Fibroblast of gingiva (primary cell): ENCODE measurements around the gene DCP1A.
"Not testable (repeated sequence)": the region's sequence is repeated elsewhere in the genome, so short reads cannot be mapped to it uniquely, and the experiment has no call there.

Source experiments
- DNase-seq: peaks from one replicate; pipeline ENCODE4 v3.0.0-alpha.2; 2011; ENCODE audit warnings: low read depth

DCP1A gene

DNA sequence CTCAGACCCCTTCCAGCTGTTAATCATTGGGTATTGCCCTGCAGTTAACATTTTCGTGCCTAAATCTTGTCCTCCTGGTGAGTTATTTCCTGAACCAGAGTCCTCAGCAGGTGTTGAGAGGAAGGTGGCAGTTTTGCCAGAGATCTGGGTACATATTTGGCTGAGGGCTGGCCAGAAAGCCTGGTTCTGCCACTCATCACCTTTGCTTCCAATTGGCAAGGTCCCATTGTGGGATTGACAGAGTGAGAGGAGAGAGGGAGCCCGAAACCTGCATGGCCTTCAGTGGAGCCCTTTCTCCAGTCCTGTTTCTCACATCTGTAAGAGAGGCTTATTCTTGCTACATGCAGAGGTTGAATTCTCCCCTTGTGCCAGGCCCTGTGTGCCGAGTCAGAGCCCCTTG, 82.6 kb downstream of the DCP1A start:
- no peak for DNase-seq

DNA sequence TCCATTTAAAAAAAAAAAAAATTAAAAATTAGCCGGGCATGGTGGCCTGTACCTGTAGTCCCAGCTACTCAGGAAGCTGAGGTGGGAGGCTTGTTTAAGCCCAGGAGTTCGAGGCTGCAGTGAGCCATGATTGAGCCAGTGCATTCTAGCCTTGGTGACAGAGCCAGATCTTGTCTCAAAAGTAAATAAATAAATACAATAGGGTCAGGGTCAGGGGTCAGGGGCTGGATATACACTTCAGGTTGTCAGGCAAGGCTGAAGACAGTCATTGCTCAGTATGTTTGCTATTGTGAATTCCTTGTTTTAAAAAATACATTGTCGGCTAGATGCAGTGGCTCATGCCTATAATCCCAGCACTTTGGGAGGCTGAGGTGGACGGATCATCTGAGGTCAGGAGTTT, 83.4 kb downstream of the DCP1A start:
- DNase-seq, result no peak

DNA sequence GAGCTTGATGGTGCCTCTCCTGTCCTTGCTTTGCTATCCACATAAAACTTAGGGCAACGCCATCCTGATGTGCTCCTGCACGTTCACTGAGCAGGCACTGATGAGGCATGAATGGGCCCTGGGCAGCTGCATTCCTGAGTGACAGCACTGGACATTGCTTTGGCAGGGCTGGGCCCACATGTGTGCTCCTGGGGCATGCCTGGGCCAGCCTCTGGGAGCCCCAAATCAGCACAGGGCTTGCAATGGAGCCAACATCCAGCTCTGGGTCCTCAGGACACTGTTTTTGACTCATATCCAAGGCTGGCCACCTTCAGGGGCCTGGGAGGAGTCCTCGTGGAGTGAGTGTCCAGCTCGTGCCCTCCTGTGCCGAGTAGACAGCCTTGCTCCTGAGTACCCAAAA, 85.6 kb downstream of the DCP1A start:
- no peak for DNase-seq

DNA sequence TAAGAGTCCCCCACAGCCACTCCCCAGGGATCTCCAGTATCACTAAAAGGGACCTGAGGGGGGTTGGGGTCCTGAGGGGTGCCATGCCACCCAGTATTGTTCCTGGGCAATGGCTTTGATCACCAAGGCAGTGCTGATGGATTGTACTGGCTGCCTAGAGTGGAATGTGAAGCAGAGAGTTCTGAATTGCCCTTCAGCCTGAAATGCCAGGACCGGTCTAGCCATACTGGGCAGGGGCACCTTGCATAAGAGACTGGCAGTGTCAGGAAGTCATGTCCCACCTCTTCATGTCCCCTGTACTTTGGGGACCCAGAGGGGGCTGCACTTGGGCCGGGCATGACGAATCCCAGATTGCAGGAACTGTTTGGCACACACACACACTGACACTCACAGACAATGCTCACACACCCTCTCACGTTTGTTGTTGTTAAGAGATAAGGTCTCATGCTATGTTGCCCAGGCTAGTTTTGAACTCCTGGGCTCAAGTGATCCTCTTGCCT, 87.0 kb downstream of the DCP1A start:
- DNase-seq, result no peak

DNA sequence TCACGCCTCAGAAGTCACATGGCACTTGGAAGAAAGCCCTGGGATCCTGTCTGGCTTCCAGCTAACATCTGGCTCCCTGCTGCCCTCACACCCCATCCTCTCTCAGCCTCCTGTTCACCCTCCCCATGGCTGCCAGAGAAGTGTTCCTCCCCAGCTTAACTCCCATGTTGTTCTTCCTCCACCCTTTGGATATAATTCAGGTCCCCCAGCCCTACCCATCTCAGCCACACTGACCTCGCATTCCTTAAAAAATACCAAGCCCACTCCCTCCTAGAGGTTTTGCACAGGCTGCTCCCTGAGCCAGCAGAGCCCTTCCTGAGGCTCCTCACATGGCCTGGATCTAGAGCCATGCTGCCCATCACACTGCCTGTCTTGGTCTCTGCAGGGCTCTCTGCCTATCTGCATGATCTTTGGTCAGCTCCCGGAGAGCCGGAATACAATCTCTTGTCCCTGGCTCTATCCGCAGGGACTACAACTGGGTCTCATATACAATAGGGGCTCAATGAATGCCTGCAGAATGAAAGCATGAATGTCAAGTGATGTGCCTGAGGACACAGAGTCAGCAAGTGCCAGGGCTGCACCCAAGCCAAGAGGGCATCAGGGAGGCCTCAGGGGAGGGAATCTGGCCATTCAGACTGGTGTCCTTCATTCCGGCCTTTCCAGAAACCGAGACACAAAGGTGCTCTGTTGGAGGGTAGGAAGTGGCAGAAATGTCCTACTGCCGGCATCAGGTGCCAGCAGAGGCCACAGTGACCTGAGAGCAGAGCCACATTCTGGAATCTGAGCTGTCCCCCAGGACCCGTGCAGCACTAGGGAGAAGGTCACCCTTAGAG, 87.7 kb downstream of the DCP1A start:
- DNase-seq, result no peak

DNA sequence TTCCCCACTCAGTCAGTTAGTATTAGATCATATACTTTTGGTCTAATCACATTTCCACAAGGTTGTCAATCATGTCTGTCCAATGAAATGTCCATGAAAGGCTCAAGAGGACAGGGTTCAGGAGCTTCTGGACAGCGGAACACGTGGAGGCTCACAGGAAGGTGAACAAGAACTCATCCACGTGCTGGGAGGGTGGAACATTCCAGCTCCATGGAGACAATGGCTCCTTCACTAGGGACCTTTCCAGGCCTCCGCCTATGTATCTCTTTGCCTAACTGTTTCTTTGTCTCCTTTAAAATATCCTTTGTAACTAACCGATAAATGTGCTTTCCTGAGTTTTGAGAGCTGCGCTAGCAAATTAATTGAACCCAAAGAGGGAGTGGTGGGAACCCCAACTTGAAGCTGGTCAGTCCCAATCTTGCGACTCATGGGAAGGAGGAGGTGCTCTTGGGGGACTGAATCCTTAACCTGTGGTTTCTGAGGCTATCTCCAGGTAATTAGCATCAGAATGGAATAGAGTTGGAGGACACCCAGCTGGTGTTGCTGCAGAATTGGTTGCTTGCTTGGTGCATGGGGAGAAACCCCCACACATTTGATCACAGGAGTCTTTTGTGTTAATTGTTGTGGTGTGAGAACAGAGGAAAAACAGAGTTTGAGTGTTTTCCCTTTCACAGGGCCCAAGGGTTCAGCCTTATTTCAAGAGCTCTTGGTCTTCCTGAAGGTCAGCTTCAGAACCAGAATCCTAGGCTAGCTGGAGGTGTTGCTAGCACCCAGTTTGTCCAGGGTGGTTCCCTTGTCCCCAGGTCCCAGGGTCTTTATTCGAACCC, 88.5 kb downstream of the DCP1A start:
- no peak for DNase-seq

DNA sequence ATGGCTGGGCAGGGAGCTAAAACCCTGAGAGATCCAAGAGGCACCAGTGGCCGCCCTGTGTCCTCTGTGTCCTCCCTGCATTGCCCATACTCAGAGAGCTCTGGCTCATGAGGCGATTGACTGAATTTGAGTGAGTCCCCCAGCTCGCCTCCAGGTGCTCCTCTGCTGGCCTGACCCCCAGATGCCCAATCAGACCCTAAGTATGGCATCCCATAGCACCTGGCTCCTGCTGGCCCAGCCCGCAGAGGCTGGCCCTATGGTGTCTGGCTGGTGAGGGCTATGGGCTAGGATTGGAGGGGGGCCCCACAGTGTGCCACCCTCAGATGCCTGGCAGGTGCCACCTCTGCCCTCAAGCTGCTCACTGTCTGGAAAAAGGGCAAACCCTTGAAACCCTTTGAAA, 89.9 kb downstream of the DCP1A start:
- DNase-seq, result no peak

DNA sequence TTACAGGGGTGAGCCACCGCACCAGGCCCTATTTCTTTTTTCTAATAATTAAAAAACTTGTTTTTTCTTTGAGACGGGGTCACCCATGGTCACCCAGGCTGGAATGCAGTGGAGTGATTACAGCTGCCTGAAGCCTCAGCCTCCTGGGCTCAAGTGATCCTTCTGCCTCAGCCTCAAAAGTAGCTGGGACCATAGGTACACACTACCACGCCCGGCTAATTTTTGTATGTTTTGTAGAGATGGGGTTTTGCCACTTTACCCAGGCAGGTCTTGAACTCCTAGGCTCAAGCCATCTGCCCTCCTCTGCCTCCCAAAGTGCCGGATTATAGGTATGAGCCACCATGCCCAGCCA, 90.7 kb downstream of the DCP1A start:
- no peak for DNase-seq

DNA sequence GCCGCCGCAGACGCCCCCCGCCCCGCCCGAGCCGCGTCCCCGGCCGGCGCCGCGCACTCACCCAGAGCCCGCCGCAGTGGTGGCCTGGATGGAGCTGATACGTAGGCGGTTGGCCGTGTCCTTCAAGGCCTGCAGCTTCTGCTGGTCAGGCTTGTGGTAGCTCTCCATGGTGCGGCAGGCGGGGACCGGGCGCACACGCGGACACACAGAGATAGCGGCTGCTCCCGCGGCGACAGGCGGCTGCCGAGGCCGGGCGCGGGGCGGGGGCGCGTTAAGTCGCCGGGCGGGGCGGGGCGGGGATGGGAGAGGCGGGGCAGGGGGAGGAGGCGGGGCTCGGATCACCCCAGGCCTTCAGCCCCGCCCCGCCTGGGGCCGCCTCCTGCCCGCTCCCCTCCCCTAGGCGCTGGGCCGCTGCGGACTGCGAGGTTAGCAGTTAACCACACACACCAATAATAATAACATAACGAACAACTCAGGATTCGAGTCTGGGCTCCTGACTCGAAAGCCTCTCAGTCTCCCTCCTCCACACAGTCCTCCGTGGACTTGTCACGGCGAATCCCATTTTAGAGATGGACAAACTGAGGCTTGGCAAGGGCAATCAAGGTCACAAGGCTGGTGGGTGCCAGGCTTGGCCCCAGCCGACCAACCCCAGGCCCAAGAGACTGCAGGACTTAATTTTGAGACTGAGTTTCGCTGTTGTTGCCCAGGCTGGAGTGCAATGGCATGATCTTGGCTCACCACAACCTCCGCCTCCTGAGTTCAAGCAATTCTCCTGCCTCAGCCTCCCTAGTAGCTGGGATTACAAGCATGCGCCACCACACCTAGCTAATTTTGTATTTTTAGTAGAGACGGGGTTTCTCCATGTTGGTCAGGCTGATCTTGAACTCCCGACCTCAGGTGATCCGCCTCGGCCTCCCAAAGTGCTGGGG, 91.3 kb downstream of the DCP1A start, which contains the start of gene TKT:
Gene TKT, minus strand, starts transcription at position 248 of the 929 bp plus-strand sequence. Its CDS starts 80 bp downstream, at position 168.
- DNase-seq, result peak; percentile 89

DNA sequence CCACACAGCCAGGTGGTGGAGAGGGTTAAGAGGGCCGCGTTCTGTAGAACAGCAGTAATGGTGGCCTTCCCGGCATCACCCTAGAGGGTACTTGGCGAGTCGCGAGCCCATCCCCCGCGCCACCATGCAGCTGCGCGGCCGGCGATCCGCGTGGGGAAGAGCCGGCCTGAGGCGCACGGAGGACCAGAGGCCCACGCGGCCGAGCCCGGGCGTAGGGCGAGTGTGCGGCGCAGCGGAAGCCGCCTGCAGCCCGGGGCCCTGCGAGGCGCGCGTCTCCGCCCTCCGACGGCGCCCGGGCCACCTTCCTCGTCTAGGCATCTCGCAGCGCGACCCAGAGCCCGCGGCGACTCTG, 91.9 kb downstream of the DCP1A start:
- no peak for DNase-seq

DNA sequence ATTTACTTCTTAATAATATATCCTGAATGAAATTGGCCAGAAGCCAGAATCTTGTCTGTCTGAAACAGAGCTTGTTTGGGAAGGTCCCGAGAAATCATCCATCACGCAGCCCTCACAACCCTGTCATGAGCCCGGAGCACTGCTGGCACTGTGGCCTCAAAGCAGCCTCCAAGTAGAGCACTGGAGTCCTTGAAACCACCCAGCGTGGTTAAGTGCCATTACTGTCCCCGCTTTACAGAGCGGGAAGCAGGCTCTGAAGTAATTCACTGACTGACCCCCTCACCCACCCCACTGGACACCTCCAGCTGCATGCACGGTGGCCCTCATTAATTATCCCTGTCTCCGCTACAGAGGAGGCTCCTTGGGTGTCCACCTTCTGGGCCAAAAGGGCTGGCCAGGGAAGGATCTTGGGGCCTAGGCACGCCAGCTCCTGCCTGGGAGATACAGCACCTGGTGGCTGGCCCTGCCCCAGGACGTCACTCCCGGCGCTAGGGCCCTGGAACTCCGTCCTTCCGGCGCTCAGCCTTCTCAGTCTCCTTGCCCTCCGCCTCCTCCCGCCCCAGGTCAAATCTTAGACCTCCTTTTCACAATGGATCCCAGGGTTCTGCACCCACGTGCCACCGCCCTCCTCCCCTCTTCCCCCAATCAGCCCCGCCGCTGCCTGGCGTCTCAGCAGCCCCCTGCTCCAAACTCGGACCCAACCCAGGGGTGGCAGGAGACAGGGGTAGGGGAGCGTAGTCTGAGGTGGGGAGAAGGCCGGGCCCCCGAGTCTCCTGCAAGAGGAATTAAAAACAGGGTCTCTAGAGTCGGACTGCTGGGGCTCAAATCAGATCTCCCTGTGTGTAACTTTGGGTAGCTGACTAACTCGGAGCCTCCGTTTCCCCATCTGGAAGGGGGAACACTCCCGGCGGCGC, 92.6 kb downstream of the DCP1A start:
- DNase-seq, result peak; percentile 38

DNA sequence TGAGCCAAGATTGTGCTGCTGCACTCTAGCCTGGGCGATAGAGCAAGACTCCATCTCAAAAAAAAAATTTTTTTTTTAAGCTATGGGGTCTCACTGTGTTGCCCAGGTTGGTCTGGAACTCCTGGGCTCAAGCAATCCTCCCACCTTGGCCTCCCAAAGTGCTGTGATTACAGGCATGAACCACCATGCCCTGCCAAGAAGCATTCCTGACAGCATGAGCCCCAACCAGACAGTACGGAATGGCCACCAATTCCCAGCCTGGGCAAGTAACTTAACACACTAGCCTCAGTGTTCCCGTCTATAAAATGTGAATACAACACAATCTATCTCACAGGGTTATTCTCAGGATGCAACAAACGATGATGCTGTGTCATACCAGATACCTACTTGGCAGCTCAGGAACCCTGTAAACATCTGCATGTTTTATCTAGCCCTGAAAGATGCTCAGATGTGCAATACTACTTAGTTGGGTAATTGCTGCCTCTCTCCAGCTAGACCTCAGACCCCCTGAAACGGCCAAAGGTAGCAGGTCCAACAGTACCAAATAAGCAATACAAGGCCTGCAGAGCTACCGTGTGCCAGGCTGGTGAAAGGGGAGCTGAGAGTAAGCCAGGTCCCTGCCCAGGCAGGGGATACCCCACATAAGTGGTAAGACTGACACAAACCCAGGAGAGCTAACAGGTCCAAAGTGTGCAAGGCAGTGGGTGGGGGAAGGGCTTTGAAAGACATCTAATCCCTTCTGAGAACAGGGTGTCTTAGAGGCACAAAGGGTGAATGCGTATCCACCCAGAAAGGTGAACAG, 93.4 kb downstream of the DCP1A start:
- no peak for DNase-seq

DNA sequence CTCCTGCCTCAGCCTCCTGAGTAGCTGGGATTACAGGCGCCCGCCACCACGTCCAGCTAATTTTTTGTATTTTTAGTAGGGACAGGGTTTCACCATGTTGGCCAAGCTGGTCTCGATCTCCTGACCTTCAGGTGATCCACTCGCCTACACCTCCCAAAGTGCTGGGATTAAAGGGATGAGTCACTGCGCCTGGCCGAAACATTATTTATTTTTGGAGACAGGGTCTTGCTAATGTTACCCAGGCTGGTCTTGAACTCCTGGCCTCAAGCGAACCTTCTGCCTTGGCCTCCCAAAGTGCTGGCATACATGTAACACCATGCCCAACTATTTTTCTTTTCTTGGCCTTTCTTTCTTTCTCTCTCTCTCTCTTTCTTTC, 94.4 kb downstream of the DCP1A start:
- not testable (repeated sequence) for DNase-seq

DNA sequence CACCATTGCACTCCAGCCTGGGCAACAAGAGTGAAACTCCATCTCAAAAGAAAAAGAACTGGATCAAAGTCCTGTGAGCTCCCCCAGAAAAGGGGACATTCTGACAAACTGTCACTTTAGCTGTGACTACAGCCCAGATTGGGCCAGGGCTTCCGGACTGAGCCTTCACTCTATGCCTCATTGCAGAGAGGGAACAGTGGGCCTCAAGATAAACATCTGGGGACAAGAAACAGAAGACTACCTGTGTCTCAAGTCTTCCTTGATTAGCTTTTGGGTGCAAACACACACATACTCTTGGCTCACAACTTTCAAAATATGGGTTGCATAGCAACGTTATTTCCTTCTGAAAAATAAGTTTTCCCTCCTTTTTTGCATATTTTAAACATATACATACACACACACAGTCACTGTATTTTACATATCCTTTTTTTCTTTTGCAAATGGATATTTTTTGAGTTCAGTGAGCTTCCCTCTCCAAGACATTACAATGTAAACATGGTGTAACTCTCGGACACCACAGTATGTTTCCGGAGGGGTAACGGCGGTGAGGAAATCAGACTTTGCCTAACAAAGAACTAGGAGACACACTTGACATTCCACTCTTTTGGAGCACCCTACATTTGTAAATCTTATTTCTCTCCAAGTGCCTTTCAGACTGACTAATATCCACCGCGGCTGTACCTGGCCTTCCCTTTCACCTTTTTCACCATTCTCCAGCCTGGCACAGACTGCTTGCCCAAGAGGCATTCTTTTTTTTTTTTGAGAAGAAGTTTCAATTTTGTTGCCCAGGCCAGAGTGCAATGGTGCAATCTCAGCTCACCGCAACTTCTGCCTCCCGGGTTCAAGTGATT, 95.0 kb downstream of the DCP1A start:
- DNase-seq, result no peak

DNA sequence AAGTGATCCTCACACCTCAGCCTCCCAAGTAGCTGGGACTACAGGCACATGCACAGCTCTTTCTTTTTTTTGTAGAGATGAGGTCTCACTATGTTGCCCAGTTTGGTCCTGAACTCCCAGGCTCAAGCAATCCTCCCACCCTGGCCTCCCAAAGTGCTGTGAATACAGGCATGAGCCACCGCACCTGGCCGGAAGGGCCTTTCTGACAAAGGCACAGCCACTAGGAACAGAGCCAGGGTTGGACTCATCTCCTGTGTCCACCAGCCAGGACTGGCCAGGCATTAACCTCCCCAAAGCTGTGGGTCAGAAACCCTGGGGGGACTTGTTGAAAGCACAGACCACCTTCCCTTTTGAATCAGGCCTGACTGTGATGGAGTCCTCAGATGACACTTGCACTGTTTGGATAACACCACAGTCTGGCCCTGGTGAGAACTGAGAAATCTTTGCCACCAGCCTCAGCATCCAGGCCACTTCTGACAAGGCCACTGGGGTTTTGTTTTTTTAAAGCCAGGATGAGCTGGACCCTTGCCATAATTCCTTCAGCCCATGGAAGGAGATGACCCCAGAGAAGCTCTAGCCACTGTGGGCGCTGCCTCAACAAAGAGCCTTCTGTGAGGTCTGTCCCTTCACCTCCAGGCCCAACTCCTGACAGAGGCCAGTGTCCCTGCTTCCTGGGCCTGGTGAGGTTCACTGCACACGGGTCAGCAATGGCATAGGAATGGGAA, 96.3 kb downstream of the DCP1A start:
- no peak for DNase-seq

DNA sequence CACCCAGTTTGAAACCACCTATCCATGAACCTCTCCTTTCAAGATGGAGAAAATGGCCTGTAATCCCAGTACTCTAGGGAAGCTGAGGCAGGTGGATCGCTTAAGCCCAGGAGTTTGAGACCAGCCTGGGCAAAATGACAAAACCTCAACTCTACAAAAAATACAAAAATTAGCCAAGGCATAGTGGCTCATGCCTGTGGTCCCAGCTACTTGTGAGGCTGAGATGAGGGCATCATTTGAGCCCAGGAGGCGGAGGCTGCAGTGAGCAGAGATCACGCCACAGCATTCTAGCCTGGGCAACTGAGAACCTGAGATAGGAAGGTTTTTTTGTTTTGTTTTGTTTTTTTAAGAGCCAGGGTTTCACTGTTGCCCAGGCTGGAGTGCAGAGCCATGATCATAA, 96.9 kb downstream of the DCP1A start:
- no peak for DNase-seq

DNA sequence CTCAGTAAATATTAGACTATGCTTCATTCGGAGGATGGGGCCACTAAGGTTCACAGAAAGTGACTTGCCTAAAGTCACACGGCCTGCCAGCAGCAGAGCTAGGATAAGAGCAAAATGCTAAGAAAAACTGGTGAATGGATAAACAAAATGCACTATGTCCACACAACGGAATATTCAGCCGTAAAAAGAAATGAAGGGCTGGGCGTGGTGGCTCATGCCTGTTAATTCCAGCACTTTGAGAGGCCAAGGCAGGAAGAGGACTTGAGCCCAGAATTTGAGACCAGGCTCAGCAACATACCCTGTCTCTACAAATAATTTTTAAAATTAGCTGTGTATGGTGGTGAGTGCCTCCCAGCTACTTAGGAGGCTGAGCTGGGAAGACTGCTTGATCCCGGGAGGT, 99.2 kb downstream of the DCP1A start:
- DNase-seq, result no peak

DNA sequence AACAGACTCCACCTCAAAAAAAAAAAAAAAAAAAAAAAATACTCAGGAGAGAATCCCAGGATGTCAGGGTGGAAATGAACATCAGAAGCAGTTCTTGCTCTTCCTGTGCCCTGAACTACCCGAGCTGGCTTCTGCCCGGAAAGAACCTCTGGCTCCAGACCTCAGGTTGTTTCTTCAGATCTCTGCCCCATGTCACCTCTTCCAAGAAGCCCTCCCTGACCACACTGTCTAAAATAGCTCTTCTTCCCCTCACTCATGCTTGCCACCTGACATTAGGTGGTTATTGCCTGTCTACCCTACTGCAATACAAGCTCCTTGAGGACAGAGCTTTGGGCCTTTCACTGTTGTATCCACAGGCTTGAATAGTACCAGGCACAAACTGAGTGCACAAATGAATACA, 99.7 kb downstream of the DCP1A start:
- no peak for DNase-seq

DNA sequence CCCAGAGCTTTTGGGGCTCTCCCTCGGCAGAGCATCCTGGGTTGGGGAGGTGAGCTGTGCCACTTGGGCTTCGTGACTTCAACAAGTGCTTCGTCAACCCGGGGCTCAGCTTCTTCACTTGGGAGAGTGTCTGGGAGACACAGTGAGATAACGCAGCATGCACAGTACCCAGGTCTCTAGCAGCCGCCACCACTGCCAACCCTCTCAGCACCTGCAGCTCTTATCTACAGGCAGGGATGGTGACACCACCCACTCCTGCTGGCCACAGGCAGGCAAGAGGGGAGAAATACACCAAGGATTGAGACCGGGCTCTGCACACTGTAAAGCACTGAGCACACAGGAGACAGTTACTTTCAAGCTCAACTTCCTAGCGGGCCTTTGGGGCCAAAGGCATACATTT, 103.1 kb downstream of the DCP1A start:
- no peak for DNase-seq
